MM.1S (cell line): ENCODE results near the gene RACGAP1.

ENCODE experiments used
- EZH2phosphoT487 ChIP-seq: fragments of 300-600 bp; sonication (generic); IDR thresholded peaks from 2 replicates; pipeline ENCODE4 v1.6.1; 2018; ENCODE audit warnings: antibody characterized with exemption, low read length
- TF ChIP-seq, protein P1 (sequence below): fragments of 300-600 bp; sonication (generic); IDR thresholded peaks from 2 replicates; pipeline ENCODE4 v1.5.1; 2016; ENCODE audit warnings: antibody characterized with exemption, low read length, mixed read lengths

DNA sequence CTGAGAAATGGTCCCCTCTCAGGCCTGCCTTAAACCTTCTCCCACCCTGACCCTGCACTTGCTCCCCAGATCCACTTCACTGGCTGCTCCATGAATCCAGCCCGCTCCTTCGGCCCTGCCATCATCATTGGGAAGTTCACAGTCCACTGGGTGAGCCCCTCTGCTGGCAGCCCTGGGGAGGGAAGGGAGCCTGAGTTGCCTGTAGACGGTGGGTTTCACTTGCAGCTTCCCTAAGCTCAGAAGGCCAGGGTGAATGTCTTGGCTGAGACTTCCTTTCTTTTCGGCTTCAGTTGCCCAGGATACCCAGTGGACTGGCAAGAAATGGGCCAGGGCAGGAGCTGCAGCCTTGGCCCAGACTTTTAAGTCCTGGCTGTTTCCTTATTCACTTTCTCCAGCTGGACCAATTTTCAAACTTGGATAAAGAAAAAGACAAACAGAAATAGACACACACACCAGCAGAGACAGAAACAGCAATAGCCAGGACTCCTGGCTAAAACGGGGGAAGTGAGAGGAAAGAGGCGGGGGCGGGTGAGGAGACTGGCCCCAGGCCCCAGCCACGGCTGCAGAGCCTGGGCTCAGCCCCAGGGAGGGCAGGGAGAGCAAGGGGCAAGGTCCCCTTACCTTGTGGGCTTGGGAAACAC is 50.5 kb downstream of the RACGAP1 start:
- TF ChIP-seq, protein P1, sequence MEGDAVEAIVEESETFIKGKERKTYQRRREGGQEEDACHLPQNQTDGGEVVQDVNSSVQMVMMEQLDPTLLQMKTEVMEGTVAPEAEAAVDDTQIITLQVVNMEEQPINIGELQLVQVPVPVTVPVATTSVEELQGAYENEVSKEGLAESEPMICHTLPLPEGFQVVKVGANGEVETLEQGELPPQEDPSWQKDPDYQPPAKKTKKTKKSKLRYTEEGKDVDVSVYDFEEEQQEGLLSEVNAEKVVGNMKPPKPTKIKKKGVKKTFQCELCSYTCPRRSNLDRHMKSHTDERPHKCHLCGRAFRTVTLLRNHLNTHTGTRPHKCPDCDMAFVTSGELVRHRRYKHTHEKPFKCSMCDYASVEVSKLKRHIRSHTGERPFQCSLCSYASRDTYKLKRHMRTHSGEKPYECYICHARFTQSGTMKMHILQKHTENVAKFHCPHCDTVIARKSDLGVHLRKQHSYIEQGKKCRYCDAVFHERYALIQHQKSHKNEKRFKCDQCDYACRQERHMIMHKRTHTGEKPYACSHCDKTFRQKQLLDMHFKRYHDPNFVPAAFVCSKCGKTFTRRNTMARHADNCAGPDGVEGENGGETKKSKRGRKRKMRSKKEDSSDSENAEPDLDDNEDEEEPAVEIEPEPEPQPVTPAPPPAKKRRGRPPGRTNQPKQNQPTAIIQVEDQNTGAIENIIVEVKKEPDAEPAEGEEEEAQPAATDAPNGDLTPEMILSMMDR, result no peak
- no peak for TF ChIP-seq EZH2phosphoT487
